ENCODE results near the gene CCNF. TPM values are rescaled to one million over a fixed set of nuclear protein-coding genes. Genes with fewer than 3 reads are reported as not detected.
A peak's percentile ranks its signal among the peaks of the same experiment; 100 is the strongest.

Gene CCNF
- total RNA-seq, 1 donor from 2014 or later = 41.6 TPM

- peaks cover 49% of the 10 kb centered on the region for H3F3A ChIP-seq (ENCODE audit: low read depth)
- no peaks in the 10 kb centered on the region for H3K36me3 ChIP-seq
- H3K4me3 Mint-ChIP-seq = peak overlapping the region; percentile 80
- H3K9me3 ChIP-seq (ENCODE audit: low read depth) = no peaks in the 10 kb centered on the region
- no peaks in the 10 kb centered on the region for H3K9me3 Mint-ChIP-seq
- H3K4me3 ChIP-seq = peak overlapping the region; percentile 97
- peaks cover 10% of the 10 kb centered on the region for H3K79me2 ChIP-seq (ENCODE audit: low read depth)
- peaks cover 59% of the 10 kb centered on the region for H3K27me3 ChIP-seq
- no peak overlapping the region for H2AFZ ChIP-seq (replicated peaks)
- H3K27me3 Mint-ChIP-seq (ENCODE audit: insufficient read depth, low read depth) = peaks cover 12% of the 10 kb centered on the region
- no peaks in the 10 kb centered on the region for H3K36me3 Mint-ChIP-seq
- no peak for TF ChIP-seq EZH2phosphoT487 (IDR thresholded peaks at IDR 0.05)
- TF ChIP-seq EZH2 (IDR thresholded peaks at IDR 0.05) = no peak
- TF ChIP-seq CTCF (IDR thresholded peaks at IDR 0.05) = no peak
- DNase-seq (ENCODE audit: low spot score) = no peak
- H3K9ac ChIP-seq = no peak overlapping the region
- H3K4me1 ChIP-seq = peaks cover 47% of the 10 kb centered on the region
- H3K4me1 Mint-ChIP-seq = peaks cover 34% of the 10 kb centered on the region
- peaks cover 41% of the 10 kb centered on the region for H4K20me1 ChIP-seq (ENCODE audit: low read depth)
- peak overlapping the region; percentile 98 for H3K4me2 ChIP-seq
- H3K27ac ChIP-seq = no peak overlapping the region
- no peak overlapping the region for H3K27ac Mint-ChIP-seq
Measured at GRCh38 chr16:2472885-2473445, 43.7 kb downstream of the CCNF start.

- Mint-ChIP-seq H3K36me3 (no peaks in the 10 kb centered on the region), H3K27ac (no peak overlapping the region), H3K9me3 (no peaks in the 10 kb centered on the region), H3K4me3 (peak overlapping the region; percentile 80), H3K4me1 (peaks cover 33% of the 10 kb centered on the region), H3K27me3 (ENCODE audit: insufficient read depth, low read depth) (peaks cover 12% of the 10 kb centered on the region)
- H3K9ac ChIP-seq = no peak overlapping the region
- H3F3A ChIP-seq (ENCODE audit: low read depth) = peaks cover 44% of the 10 kb centered on the region
- peaks cover 41% of the 10 kb centered on the region for H4K20me1 ChIP-seq (ENCODE audit: low read depth)
- peaks cover 59% of the 10 kb centered on the region for H3K27me3 ChIP-seq
- H3K27ac ChIP-seq = no peak overlapping the region
- no peaks in the 10 kb centered on the region for H3K36me3 ChIP-seq
- TF ChIP-seq EZH2 (IDR thresholded peaks at IDR 0.05) = no peak
- peak; percentile 38 for DNase-seq (ENCODE audit: low spot score)
- peaks cover 10% of the 10 kb centered on the region for H3K79me2 ChIP-seq (ENCODE audit: low read depth)
- peak overlapping the region; percentile 97 for H3K4me3 ChIP-seq
- peak overlapping the region; percentile 98 for H3K4me2 ChIP-seq
- H3K9me3 ChIP-seq (ENCODE audit: low read depth) = no peaks in the 10 kb centered on the region
- H2AFZ ChIP-seq (replicated peaks) = no peak overlapping the region
- H3K4me1 ChIP-seq = peaks cover 41% of the 10 kb centered on the region
Measured at GRCh38 chr16:2473446-2473926, 44.2 kb downstream of the CCNF start.

- Mint-ChIP-seq H3K4me3 (peak overlapping the region; percentile 83), H3K9me3 (no peaks in the 10 kb centered on the region), H3K27me3 (ENCODE audit: insufficient read depth, low read depth) (peaks cover 12% of the 10 kb centered on the region), H3K4me1 (peaks cover 29% of the 10 kb centered on the region), H3K36me3 (no peaks in the 10 kb centered on the region), H3K27ac (no peak overlapping the region)
- peak; percentile 50 for TF ChIP-seq EZH2phosphoT487 (IDR thresholded peaks at IDR 0.05)
- TF ChIP-seq CTCF (IDR thresholded peaks at IDR 0.05) = peak; percentile 46
- no peak for TF ChIP-seq EZH2 (IDR thresholded peaks at IDR 0.05)
- H3K4me1 ChIP-seq = peaks cover 34% of the 10 kb centered on the region
- peak overlapping the region; percentile 97 for H3K4me3 ChIP-seq
- peak overlapping the region; percentile 98 for H3K4me2 ChIP-seq
- no peaks in the 10 kb centered on the region for H3K9me3 ChIP-seq (ENCODE audit: low read depth)
- H3K9ac ChIP-seq = peak overlapping the region; percentile 65
- peaks cover 41% of the 10 kb centered on the region for H4K20me1 ChIP-seq (ENCODE audit: low read depth)
- H3K27ac ChIP-seq = no peak overlapping the region
- H3K27me3 ChIP-seq = peaks cover 59% of the 10 kb centered on the region
- H2AFZ ChIP-seq (replicated peaks) = peak overlapping the region; percentile 27
- DNase-seq (ENCODE audit: low spot score) = peak; percentile 76
- H3K36me3 ChIP-seq = no peaks in the 10 kb centered on the region
- H3K79me2 ChIP-seq (ENCODE audit: low read depth) = peaks cover 10% of the 10 kb centered on the region
- peaks cover 40% of the 10 kb centered on the region for H3F3A ChIP-seq (ENCODE audit: low read depth)
Measured at GRCh38 chr16:2473999-2474876, 45.0 kb downstream of the CCNF start.
